Kidney capillary endothelial cell (primary cell): Measurements from ENCODE around the gene NIM1K.
"Not testable (repeated sequence)": the region's sequence is repeated elsewhere in the genome, so short reads cannot be mapped to it uniquely, and the experiment has no call there.

Experiments used
- DNase-seq: peaks from one replicate; pipeline ENCODE4 v3.0.0-alpha.2; 2018; ENCODE audit warnings: low spot score

NIM1K gene

DNA sequence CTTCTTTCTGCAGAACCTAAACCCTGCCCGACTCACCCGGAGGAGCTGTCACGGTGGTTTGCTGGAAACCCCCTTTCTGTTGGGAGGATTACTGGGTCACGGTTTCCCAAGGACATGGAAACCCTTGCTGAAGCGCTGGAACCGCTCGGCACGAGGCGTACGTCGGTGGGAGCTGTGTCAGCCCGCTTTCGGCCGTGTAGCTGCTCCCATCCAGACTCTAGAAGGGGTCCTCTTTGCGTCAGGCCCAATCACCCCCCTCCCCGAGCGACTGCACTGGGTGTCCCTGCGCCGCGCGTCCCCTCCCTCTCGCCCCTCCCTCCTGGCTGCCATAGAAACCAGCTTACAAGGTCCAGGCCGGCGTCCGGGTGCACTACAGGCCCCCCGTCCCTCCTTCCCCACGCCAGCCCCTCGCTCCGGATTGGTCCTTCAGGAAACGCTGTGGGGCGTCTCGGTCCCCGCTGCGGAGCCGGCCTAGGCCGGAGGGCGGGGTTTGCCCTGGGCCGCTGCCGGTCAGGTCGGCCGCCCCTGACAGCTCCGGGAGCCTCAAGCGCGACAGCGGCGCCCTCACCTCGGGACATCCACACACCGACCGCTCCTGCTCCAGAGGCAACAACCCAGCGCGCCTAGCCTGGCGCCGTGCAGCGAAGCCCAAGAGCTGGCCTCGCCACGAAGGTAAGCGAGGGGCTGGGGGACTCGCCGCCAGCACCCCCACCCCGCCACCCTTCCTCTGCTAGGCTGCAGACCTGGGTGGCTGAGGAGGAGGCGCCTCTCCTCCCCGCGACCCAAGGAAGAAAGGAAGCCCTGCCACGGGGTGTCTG is at the start of gene NIM1K:
TSS of gene NIM1K (plus strand) at position 486 of the 818 bp plus-strand sequence. CDS start 53,551 bp downstream, outside the sequence.
- no peak for DNase-seq

DNA sequence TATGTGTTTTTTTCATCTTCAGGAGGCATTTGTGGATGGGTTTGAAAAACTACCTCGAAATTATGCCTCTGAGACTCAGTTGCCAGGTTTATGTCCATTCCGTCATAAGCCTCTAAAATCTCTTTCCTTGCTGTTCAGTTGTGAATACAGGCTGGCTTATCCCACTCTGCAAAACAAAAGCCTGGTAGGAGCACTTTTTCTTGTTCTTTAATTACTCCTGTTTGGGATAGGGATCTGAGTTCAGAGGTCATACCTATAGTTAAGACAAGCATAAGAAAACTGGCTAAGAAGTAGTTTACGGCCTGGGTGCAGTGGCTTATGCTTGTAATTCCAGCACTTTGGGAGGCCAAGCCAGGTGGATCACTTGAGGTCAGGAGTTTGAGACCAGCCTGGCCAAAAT is 47.0 kb upstream of the NIM1K start:
- DNase-seq, result no peak

DNA sequence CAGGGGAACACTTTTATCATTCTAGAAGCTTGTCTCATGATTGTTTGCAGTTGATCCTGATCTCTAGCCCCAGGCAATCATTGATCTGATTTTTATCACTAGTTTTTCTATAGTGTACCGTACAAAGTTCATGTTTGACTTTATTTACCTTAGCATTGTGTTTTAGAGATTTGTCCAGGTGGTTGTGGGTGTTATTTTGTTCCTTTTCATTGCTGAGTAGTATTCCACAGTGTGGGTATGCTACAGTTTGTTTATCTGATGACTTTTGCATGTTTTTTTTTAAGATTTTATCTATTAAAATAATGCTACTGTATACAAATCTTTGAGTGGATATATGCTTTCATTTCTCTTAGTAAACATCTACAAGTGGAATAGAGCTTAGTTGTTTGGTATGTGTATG is 45.1 kb upstream of the NIM1K start:
- DNase-seq, result no peak

DNA sequence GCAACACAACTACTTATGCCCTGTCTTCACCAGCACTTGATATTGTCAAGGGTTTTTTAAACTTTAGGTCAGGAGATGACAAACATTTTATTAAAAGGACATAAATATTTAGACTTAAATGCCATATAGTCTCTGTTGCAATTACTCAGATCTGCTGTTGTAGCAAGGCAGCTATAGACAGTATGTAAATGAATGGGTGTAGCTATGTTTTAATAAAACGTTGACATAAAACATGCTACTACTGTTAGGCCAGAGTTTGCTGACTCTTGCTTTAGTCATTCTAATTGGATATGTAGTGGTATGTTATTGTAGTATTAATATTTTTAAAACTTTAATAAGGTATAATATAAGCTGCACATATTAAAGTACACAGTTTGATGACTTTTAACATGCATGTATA is 43.6 kb upstream of the NIM1K start:
- DNase-seq, result no peak

DNA sequence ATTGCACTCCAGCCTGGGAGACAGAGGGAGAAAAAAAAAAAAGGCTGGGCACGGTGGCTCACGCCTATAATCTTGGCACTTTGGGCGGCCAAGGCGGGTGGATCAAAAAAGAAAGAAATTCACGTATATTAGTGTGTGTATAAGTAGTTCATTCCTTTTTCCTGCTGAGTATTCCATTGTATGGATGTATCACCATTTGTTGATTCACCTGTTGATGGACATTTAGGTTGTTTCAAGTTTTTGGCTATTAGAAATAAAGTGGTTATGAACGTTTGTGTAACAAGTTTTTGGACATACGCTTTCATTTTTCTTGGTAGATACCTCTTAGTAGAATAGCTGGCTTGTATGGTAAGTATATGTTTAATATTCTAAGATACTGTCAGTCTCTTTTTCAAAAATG is 42.8 kb upstream of the NIM1K start:
- no peak for DNase-seq

DNA sequence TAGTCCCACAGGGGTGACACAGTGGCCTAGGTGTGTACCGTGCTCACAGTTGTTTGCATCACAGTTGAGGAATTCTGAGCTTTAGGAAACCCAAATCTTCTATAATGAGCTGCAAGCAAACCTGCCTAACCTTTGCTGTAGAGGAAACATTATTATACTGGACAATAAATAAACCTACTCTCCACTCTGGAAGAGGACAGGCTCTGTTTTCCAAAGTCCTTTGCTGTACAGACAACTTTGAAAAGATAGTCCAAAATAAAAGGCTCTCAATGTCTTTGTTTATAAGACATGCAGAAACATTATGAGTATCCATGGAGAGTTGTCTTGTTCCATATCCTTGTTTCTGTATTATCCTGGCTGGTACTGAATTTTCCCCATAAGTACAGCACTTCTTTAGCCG is 42.0 kb upstream of the NIM1K start:
- DNase-seq, result no peak

DNA sequence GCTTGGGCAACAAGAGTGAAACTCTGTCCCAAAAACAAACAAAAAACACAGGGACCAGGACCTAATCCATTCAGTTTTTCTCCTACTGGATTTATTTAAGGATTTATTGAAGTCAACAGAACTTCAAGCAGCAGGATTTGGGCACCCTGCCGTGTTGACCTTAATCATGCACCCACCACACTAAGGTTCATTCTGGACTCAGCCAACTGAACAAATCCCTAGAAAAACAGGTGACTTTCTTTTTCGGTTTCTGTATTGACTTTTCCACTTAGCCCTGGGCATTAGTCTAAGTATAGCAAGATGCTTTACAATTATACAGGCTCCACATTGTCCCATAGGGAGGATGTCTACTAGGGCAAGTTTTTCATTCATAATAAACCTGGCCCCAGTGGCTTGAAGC is 41.3 kb upstream of the NIM1K start:
- DNase-seq, result no peak

DNA sequence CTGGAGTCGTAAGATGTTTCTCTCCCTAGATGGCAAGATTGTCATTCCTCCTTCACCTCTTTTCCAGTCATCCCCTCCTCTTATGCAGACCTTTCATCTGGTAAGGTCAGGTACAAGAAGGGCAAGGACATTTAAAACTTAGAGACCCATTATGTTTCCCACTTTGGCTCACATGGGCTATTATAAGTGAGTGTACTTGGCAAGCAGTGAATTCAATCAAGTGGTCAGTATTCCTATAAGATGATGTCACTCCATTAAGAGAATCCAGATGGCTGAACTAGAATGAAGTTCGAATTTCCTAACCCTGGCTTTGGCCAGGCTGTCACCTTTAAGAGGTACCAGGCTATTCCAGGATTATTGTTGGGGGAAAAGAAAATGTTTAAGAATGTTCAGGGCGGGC is 39.1 kb upstream of the NIM1K start:
- DNase-seq, result no peak

DNA sequence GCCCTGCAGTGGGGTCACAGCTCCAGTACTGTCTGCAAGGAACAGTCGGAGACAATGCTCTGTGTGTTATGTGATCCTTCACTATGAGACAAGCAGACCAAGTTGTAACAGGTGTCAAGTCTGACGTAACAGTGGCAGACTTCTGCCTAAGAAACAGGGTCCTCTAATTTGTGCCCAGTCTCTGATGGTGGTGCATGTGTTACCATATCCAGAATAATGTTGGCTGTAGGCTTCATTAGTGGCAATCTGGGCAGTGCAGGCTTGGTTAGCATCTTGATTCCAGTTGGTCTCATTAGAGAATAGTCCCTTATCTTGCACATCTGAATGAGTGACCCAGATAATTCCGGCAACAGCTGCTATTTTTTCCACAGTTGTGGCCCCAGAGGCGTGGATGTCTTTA is 37.6 kb upstream of the NIM1K start:
- no peak for DNase-seq

DNA sequence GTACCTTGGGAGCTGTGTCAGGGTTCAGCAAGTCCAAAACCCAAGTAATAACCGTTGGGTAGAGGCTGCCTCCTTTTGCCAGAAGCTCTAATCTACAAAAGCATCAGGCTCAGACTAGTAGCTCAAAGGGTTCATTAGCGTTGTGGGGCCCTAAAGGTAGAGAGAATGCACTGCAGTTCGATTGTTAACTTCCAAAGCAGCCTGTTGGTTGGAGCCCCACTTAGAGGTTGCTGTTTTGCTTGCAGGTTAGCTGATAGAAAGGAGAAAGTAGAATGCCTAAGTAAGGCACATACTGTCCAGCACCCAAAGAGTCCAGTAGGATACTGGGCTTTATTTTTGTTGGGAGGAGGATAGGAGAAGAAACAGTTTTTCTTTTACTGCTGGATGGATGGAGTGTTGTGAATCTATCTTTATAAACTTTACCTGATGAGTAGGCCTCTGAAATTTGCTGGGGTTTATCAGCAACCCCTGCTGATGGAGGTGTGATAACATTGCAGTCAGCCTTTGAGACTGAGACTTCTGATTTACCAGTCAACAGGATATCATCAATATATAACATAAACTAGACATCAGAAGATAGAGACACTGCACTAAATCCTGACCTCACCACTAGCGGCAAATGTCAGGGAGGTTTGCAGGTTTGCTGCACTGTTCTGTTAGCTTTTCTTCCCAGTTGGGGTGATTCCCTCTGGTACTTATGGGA is 36.5 kb upstream of the NIM1K start:
- no peak for DNase-seq

DNA sequence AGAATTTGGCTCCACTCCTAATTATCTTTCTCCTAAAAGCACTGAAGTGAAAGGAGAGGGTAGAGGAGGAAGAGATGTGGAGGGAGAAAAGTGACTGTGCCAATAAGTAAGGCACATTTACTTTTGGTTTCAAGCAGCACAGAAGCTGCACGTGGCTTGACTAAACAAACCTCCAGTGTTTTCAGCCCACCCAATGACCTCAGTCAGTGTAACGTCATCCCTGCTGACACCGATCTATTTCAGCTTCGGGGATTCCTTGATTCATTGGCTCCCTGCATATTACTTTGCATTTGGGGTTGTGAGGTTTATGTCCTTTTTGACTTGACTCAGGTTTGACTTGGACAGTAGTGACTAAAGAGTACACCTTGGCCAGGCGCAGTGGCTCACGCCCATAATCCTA is 35.6 kb upstream of the NIM1K start:
- no peak for DNase-seq

DNA sequence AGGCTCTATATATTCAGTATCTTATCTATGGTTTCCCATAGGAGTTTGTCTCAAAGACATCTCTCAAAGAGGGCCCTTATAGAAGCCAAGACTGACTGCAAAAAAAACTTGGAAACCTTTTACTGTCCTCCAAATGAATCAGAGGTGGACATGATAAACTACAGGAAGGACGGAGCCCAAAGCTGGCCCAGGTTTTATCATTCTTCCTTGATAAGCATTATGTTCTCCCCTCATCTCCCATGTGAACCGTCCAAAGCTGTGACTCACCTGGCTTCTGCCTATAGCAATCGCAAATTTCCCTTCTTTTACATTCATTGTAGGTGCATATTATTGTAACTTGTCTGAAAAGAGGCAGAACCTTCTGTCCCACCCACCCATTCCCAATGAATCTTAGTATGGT is 35.0 kb upstream of the NIM1K start:
- DNase-seq, result no peak

DNA sequence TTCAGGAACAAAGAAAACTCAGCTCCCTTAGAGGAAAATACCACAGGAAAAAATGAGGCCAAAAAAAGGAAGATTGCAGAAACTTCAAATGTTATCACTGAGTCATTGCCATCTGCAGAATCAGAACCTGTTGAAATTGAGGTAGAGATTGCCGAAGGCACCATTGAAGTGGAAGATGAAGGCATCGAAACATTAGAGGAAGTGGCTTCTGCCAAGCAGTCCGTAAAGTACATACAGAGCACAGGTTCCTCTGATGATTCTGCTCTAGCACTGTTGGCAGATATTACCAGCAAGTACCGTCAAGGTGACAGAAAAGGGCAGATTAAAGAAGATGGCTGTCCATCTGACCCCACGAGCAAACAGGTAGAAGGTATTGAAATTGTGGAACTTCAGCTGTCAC is 30.8 kb upstream of the NIM1K start:
- DNase-seq, result no peak

DNA sequence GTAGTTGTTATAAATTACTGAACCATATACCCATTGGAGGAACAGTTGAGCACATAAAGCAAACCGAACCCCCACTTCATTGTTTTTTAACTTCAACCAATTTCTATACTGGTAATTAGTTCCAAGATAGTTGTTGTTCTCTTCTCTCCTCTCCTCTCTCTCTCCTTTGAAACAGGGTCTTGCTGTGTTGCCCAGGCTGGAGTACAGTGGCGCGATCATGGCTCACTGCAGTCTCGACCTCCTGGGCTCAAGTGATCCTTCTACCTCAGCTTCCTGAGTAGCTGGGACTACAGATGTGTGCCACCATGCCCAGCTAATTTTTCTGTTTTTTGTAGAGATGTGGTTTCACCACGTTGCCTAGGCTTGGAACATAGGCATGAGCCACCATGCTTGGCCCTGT is 27.2 kb upstream of the NIM1K start:
- not testable (repeated sequence) for DNase-seq

DNA sequence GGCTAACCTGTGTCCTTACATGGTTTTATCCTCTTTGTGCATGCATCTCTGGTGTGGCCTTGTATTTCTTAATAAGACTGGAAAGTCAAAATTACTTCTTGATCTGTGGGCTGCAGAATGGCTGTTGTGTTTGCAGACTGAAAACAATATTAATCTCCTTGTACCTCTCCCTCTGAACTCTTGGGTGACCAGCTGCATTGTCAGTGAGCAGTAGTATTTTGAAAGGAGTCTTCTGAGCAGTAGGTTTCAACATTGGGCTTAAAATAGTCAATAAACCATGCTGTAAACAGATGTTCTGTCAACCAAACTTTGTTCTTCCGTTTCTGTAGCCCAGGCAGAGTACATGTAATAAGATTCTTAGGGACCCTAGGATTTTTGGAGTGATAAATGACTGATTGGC is 26.7 kb upstream of the NIM1K start:
- no peak for DNase-seq

DNA sequence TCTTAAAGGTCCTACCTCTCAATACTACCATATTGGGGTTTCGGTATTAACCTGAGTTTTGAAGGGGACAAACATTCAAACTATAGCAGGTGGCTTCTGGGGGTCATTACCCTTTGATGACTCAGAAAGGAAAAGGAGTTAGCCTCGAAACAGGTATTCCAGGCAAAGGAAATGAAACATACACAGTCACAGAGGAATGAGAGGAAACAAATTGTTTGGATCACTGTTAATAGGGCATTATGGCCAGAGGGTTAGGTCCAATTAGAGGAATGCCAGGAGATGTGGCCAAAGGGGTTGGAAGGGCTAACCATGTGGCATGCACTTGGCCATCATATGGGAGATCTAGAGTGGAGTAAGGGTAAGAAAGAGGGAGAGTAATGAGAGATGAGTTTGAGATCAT is 23.9 kb upstream of the NIM1K start:
- DNase-seq, result no peak

DNA sequence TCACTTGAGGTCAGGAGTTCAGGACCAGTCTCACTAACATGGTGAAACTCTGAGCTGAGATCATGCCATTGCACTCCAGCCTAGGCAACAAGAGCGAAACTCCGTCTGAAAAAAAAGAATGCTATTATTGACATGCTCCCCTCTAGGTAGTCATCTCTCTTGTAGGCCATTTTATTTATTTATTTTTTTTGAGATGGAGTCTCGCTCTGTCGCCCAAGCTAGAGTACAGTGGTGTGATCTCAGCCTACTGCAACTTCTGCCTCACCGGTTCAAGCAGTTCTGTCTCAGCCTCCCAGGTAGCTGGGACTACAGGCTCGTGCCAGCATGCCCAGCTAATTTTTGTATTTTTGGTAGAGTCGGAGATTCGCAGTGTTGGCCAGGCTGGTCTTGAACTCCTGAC is 20.6 kb upstream of the NIM1K start:
- DNase-seq, result no peak

DNA sequence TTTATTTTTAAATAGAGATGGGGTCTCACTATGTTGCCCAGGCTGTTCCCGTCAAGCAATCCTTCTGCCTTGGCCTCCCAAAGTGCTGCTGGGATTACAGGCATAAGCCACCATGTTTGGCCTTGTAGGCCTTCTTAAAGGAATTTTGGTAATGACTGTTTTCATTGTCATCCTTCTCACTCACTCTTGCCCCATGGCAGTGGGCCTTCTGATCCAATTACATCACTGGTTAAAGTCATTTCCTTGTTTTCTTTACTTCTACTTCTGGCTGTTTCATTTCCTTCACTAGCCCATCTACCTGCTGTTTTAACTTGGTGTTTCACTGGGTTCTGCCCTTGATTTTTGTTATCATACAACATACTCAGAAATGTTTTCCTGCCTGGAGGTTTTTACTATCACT is 20.1 kb upstream of the NIM1K start:
- no peak for DNase-seq

DNA sequence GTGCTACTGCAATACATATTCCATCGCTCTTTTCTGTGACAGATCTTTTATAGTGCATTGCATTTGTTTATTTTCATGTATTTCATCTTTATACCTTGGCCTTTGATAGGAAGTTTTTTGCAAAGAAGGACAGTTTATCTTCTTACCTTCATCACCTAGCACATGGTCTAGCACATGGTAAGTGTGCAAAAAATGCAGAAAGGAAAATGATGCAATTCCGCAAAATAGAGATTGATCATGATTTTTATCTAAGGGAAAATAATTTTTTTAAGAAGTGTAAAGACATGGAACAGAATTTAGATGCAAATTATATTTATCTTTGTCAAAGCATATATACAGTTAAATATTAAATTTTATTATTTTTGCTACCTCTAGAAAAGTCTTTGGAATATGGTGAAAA is 19.2 kb upstream of the NIM1K start:
- DNase-seq, result no peak

DNA sequence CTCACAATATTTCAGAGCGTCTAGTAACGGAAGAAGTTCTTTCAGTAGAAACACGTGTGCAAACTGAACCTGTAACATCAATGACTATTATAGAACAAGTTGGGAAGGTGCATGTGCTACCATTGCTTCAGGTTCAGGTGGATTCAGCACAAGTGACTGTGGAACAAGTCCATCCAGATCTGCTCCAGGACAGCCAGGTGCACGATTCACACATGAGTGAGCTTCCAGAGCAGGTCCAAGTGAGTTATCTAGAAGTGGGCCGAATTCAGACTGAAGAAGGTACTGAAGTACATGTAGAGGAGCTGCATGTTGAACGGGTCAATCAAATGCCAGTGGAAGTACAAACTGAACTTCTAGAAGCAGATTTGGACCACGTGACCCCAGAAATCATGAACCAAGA is 17.4 kb upstream of the NIM1K start:
- DNase-seq, result no peak

DNA sequence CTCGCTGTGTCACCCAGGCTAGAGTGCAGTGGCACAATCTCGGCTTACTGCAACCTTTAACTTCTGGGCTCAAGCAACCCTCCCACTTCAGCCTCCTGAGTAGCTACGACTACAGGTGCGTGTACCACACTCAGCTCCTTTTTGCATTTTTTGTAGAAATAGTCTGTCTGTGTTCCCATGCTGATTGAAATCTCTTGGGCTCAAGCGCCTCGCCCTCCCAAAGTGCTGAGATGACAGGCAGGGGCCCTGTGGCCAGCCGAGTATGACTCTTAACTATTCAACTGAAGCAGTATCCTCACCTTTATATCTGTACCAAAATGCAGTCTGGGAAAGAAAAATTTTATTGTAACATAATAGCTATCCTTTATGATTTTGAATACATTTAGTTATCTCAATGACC is 12.2 kb upstream of the NIM1K start:
- no peak for DNase-seq

DNA sequence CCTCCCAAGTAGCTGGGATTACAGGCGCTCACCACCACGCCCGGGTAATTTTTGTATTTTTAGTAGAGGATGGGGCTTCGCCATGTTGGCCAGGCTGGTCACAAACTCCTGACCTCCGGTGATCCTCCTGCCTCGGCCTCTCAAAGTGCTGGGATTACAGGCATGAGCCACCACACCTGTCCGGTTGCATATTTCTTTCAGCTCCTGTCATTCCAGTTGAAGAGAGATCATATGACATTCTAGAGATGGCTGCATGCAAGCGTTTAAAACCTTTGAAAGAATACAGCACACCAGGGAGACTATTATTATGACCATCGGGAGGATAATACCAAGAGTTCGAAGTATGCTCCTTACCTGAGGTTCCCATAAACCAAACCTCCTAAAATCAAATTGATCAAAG is 9.6 kb upstream of the NIM1K start:
- DNase-seq, result no peak

DNA sequence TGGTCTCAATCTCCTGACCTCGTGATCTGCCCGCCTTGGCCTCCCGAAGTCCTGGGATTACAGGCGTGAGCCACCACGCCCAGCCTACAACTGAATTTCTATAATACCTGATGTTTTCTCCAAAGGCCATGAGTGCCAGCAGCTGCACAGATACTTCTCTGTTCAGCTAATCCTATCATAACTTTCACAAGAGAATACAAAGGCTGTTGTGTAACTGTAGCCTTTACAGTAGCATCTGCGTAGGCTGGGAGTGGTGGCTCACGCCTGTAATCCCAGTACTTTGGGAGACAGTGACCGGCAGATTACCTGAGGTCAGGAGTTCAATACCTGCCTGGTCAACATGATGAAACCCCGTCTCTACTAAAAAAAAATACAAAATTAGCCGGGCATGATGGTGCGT is 8.9 kb upstream of the NIM1K start:
- not testable (repeated sequence) for DNase-seq
